Smooth muscle cell (in vitro differentiated cells): ENCODE data around the gene JMJD1C. TPM values are rescaled to one million over a fixed set of nuclear protein-coding genes. Genes with fewer than 3 reads are reported as not detected.
A peak's percentile ranks its signal among the peaks of the same experiment; 100 is the strongest.

Experiments used
- DNase-seq: peaks from one replicate; lab custom pipeline; 2025; ENCODE audit not compliant: unreplicated experiment; lab: John Stamatoyannopoulos, UW
- H2AFZ ChIP-seq: fragments of 200-600 bp; sonication (generic); 2 replicates; pipeline ENCODE4 v1.6.0; 2016; ENCODE audit warnings: antibody characterized with exemption, low read depth, mild to moderate bottlenecking
- H3F3A ChIP-seq: fragments of 200-600 bp; sonication (generic); 2 replicates; pipeline ENCODE4 v1.6.0; 2017; ENCODE audit warnings: antibody characterized with exemption, low read depth
- H3K27ac ChIP-seq: fragments of 200-600 bp; sonication (generic); 2 replicates; pipeline ENCODE4 v1.5.1; 2016; ENCODE audit warnings: low read depth, mild to moderate bottlenecking
- H3K27me3 ChIP-seq: fragments of 200-600 bp; sonication (generic); 2 replicates; pipeline ENCODE4 v1.6.1; 2016; ENCODE audit warnings: low read depth, mild to moderate bottlenecking
- H3K36me3 ChIP-seq: fragments of 200-600 bp; sonication (generic); 2 replicates; pipeline ENCODE4 v1.5.1; 2016; ENCODE audit warnings: low read depth
- H3K4me1 ChIP-seq: fragments of 200-600 bp; sonication (generic); 2 replicates; pipeline ENCODE4 v1.5.1; 2016; ENCODE audit warnings: low read depth
- H3K4me2 ChIP-seq: fragments of 200-600 bp; sonication (generic); 2 replicates; pipeline ENCODE4 v1.6.0; 2016; ENCODE audit warnings: mild to moderate bottlenecking
- H3K4me3 ChIP-seq: fragments of 200-600 bp; sonication (generic); 2 replicates; pipeline ENCODE4 v1.5.1; 2016; ENCODE audit warnings: mild to moderate bottlenecking
- H3K79me2 ChIP-seq: fragments of 200-600 bp; sonication (generic); 2 replicates; pipeline ENCODE4 v1.6.0; 2016; ENCODE audit warnings: low read depth, mild to moderate bottlenecking
- H3K9ac ChIP-seq: fragments of 200-600 bp; sonication (generic); 2 replicates; pipeline ENCODE4 v1.6.0; 2016; ENCODE audit warnings: low read depth
- H3K9me3 ChIP-seq: fragments of 200-600 bp; sonication (generic); replicated peaks from 2 replicates; pipeline ENCODE4 v1.5.1; 2016; ENCODE audit warnings: low read depth
- H4K20me1 ChIP-seq: fragments of 200-600 bp; sonication (generic); 2 replicates; pipeline ENCODE4 v1.6.0; 2016; ENCODE audit warnings: low read depth
- WGBS: methylation state at CpG from one replicate; pipeline ENCODE4 v1.1.7; 2016; ENCODE audit warnings: low lambda C conversion rate; 5-methylcytosine and 5-hydroxymethylcytosine counted together
- polyA plus RNA-seq: library from polyadenylated mRNA; unstranded; fragments of >200 nt; fragmentation: Nextera tagmentation; extraction: Ambion mirVana; gene quantifications from 2 replicates; pipeline ENCODE4 v1.2.1, GENCODE V29; 2016
- total RNA-seq: library from RNA; depleted of rRNA; stranded (reverse); fragments of >200 nt; gene quantifications from 2 replicates; pipeline ENCODE4 v1.2.3, GENCODE V29; 2014
- TF ChIP-seq, protein P1 (sequence below): fragments of 200-600 bp; sonication (generic); IDR thresholded peaks from 2 replicates; pipeline ENCODE4 v1.5.1; 2017; ENCODE audit warnings: borderline replicate concordance, mild to moderate bottlenecking, antibody characterized with exemption; ENCODE audit not compliant: insufficient read depth, poor library complexity, severe bottlenecking

The JMJD1C gene
- total and polyA plus RNA-seq, 2 experiments from 2014 or later = 28.5 to 132 TPM

DNA sequence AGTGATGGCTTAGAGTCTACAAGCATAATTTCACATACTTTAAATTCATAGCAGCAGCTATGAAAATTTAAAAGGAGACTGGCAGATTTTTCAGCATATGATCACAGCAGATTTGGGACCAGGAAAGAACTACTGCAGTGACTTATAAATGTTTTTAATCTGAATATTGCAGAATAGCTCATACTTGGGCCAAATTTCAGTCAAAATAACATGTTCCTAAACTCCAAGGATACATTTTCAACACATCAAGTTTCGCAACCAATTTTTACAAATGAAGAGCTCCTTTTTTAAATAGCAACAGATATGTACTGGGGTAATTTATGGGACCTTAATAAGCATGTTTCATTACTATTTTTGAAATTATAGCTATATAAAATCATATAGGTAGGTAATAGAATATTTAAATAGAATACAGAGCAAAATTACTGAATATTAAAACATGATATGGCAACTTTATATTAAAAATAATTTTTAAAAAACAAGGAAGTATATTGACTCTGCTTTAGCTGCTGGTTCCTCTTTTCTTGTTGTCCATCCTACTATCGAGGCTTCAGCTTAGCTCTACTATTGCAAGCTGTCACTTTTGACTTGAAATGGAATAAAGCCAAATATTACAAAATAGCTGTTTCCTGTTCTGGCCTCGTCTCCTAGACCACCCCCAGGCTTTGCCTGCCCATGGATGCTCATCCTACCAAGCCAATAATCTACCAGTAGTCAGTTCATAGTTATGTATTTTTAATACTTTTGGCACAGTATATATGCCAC, 209.6 kb downstream of the JMJD1C start:
- Histone ChIP-seq H4K20me1 (peaks cover 100% of the 10 kb centered on the region), H3K27me3 (no peaks in the 10 kb centered on the region), H3F3A (peaks cover 7% of the 10 kb centered on the region), H3K4me1 (peaks cover 15% of the 10 kb centered on the region), H3K9me3 (no peaks in the 10 kb centered on the region), H3K9ac (no peak overlapping the region), H3K27ac (no peak overlapping the region), H3K4me2 (no peak overlapping the region), H3K36me3 (peaks cover 3% of the 10 kb centered on the region), H3K79me2 (peaks cover 100% of the 10 kb centered on the region), H3K4me3 (no peak overlapping the region), H2AFZ (no peak overlapping the region)
- TF ChIP-seq, protein P1, sequence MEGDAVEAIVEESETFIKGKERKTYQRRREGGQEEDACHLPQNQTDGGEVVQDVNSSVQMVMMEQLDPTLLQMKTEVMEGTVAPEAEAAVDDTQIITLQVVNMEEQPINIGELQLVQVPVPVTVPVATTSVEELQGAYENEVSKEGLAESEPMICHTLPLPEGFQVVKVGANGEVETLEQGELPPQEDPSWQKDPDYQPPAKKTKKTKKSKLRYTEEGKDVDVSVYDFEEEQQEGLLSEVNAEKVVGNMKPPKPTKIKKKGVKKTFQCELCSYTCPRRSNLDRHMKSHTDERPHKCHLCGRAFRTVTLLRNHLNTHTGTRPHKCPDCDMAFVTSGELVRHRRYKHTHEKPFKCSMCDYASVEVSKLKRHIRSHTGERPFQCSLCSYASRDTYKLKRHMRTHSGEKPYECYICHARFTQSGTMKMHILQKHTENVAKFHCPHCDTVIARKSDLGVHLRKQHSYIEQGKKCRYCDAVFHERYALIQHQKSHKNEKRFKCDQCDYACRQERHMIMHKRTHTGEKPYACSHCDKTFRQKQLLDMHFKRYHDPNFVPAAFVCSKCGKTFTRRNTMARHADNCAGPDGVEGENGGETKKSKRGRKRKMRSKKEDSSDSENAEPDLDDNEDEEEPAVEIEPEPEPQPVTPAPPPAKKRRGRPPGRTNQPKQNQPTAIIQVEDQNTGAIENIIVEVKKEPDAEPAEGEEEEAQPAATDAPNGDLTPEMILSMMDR = no peak
- no peak for DNase-seq
- 74% methylated on average over 3 of the region's 3 CpGs for WGBS

DNA sequence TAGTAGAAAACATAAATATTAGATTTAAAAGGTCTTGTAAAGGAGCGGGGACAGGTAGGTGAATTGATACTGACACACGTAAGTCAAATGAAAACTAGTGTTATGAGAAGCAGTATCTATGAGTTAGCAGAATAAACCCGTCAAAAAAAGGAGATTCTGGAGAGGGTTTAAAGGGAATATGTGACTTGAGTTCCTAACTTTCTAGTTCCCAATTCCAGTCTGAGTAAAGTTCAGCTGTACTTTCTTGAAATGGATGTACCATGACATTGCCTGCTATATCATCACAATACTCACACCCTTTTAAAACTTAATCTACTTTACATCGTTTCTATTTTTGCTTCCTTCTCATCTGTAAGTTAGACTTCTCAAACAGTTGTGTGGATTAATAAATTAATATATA, 210.5 kb downstream of the JMJD1C start:
- Histone ChIP-seq H3K79me2 (peaks cover 100% of the 10 kb centered on the region), H3K27me3 (no peaks in the 10 kb centered on the region), H2AFZ (no peak overlapping the region), H3K27ac (no peak overlapping the region), H4K20me1 (peaks cover 100% of the 10 kb centered on the region), H3K36me3 (peaks cover 3% of the 10 kb centered on the region), H3F3A (peaks cover 7% of the 10 kb centered on the region), H3K4me2 (no peak overlapping the region), H3K9me3 (no peaks in the 10 kb centered on the region), H3K9ac (no peak overlapping the region), H3K4me3 (no peak overlapping the region), H3K4me1 (peaks cover 15% of the 10 kb centered on the region)
- WGBS = 98% methylated on average over 4 of the region's 4 CpGs
- no peak for DNase-seq
- TF ChIP-seq, protein P1 = no peak

DNA sequence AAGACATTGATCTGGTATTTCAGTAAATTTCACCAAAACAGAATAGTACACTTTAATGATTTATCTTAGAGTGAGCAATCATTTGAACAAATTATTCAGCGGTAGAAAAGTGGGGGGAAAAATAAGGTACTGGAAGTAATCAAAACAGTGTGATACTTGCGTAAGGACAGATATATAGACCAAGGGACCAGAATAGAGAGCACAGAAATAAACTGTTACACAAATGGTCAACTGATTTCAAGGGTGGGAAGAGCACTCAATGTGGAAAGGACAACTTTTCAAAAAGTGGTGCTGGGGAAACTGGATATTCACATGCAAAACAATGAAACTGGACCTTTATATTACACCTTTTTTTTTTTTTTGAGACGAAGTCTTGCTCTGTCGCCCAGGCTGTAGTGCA, 212.7 kb downstream of the JMJD1C start:
- no peaks in the 10 kb centered on the region for H3K27me3 ChIP-seq
- H4K20me1 ChIP-seq = peaks cover 100% of the 10 kb centered on the region
- no peak overlapping the region for H3K4me2 ChIP-seq
- peaks cover 3% of the 10 kb centered on the region for H3K36me3 ChIP-seq
- no peak overlapping the region for H2AFZ ChIP-seq
- no peak for DNase-seq
- TF ChIP-seq, protein P1 = no peak
- WGBS = 95% methylated on average over 4 of the region's 4 CpGs
- H3K9ac ChIP-seq = no peak overlapping the region
- H3K4me3 ChIP-seq = no peak overlapping the region
- H3F3A ChIP-seq = peaks cover 10% of the 10 kb centered on the region
- H3K79me2 ChIP-seq = peaks cover 100% of the 10 kb centered on the region
- H3K27ac ChIP-seq = peak overlapping the region; percentile 1
- H3K4me1 ChIP-seq = peaks cover 8% of the 10 kb centered on the region
- H3K9me3 ChIP-seq = no peaks in the 10 kb centered on the region
